Muscle of arm (tissue), 14 donors: Measurements from ENCODE around the gene RPL10. TPM values are rescaled to one million over a fixed set of nuclear protein-coding genes. Genes with fewer than 3 reads are reported as not detected.
A peak's percentile ranks its signal among the peaks of the same experiment; 100 is the strongest.

Experiments
- DNase-seq: peaks from one replicate; pipeline ENCODE4 v3.0.0-alpha.2; 2013
- long read RNA-seq, 11 donors: transcript quantifications; one replicate each; lab custom pipeline, GENCODE V29; 2026
- polyA plus RNA-seq, 12 donors: library from polyadenylated mRNA; unstranded; fragments of 120-200 nt; gene quantifications; one replicate each; pipeline ENCODE4 v1.2.1, GENCODE V29; 2013; ENCODE audit not compliant: insufficient read length in 12 of 12

RPL10 gene
- polyA plus RNA-seq, result 1,000 to 10,000 TPM; 1,129 to 5,997 (median 5,399) TPM
- long read RNA-seq, donor 1, transcript RPL10-204 (7 exons, 2,318 nt), result minor isoform, 29 of 1,571 reads
- long read RNA-seq, donor 1, transcript RPL10-211 (5 exons, 802 nt), result minor isoform, 10 of 1,571 reads
- long read RNA-seq, donor 1, transcript RPL10-207 (7 exons, 657 nt), result minor isoform, 12 of 1,571 reads
- long read RNA-seq, donor 1, transcript RPL10-201 (6 exons, 2,278 nt), result major isoform, 1,018 of 1,571 reads
- long read RNA-seq, donor 1, partial matches to known transcripts, result 482 of 1,571 reads
- long read RNA-seq, donor 1, other reads (novel, unspliced or antisense), result 13 of 1,571 reads
- long read RNA-seq, donor 2, transcript RPL10-201 (6 exons, 2,278 nt), result major isoform, 2,231 of 2,949 reads
- long read RNA-seq, donor 2, transcript RPL10-207 (7 exons, 657 nt), result minor isoform, 26 of 2,949 reads
- long read RNA-seq, donor 2, transcript RPL10-211 (5 exons, 802 nt), result minor isoform, 35 of 2,949 reads
- long read RNA-seq, donor 2, transcript RPL10-204 (7 exons, 2,318 nt), result minor isoform, 31 of 2,949 reads
- long read RNA-seq, donor 2, partial matches to known transcripts, result 595 of 2,949 reads
- long read RNA-seq, donor 2, other reads (novel, unspliced or antisense), result 24 of 2,949 reads
- long read RNA-seq, donor 3, transcript RPL10-201 (6 exons, 2,278 nt), result major isoform, 392 of 720 reads
- long read RNA-seq, donor 3, transcript RPL10-204 (7 exons, 2,318 nt), result minor isoform, 22 of 720 reads
- long read RNA-seq, donor 3, transcript RPL10-211 (5 exons, 802 nt), result minor isoform, 23 of 720 reads
- long read RNA-seq, donor 3, partial matches to known transcripts, result 269 of 720 reads
- long read RNA-seq, donor 3, other reads (novel, unspliced or antisense), result 6 of 720 reads
- long read RNA-seq, donor 4, transcript RPL10-207 (7 exons, 657 nt), result minor isoform, 13 of 1,165 reads
- long read RNA-seq, donor 4, transcript RPL10-211 (5 exons, 802 nt), result minor isoform, 9 of 1,165 reads
- long read RNA-seq, donor 4, transcript RPL10-201 (6 exons, 2,278 nt), result major isoform, 723 of 1,165 reads
- long read RNA-seq, donor 4, transcript RPL10-204 (7 exons, 2,318 nt), result minor isoform, 17 of 1,165 reads
- long read RNA-seq, donor 4, partial matches to known transcripts, result 394 of 1,165 reads
- long read RNA-seq, donor 4, other reads (novel, unspliced or antisense), result 6 of 1,165 reads
- long read RNA-seq, donor 5, transcript RPL10-204 (7 exons, 2,318 nt), result minor isoform, 41 of 3,969 reads
- long read RNA-seq, donor 5, transcript RPL10-207 (7 exons, 657 nt), result minor isoform, 61 of 3,969 reads
- long read RNA-seq, donor 5, transcript RPL10-211 (5 exons, 802 nt), result minor isoform, 48 of 3,969 reads
- long read RNA-seq, donor 5, transcript RPL10-201 (6 exons, 2,278 nt), result major isoform, 2,847 of 3,969 reads
- long read RNA-seq, donor 5, partial matches to known transcripts, result 897 of 3,969 reads
- long read RNA-seq, donor 5, other reads (novel, unspliced or antisense), result 65 of 3,969 reads
- long read RNA-seq, donor 6, transcript RPL10-207 (7 exons, 657 nt), result minor isoform, 19 of 1,688 reads
- long read RNA-seq, donor 6, transcript RPL10-204 (7 exons, 2,318 nt), result minor isoform, 25 of 1,688 reads
- long read RNA-seq, donor 6, transcript RPL10-201 (6 exons, 2,278 nt), result major isoform, 1,029 of 1,688 reads
- long read RNA-seq, donor 6, transcript RPL10-211 (5 exons, 802 nt), result minor isoform, 18 of 1,688 reads
- long read RNA-seq, donor 6, partial matches to known transcripts, result 580 of 1,688 reads
- long read RNA-seq, donor 6, other reads (novel, unspliced or antisense), result 12 of 1,688 reads
- long read RNA-seq, donor 7, transcript RPL10-201 (6 exons, 2,278 nt), result major isoform, 793 of 1,191 reads
- long read RNA-seq, donor 7, transcript RPL10-211 (5 exons, 802 nt), result minor isoform, 20 of 1,191 reads
- long read RNA-seq, donor 7, transcript RPL10-204 (7 exons, 2,318 nt), result minor isoform, 18 of 1,191 reads
- long read RNA-seq, donor 7, transcript RPL10-207 (7 exons, 657 nt), result minor isoform, 13 of 1,191 reads
- long read RNA-seq, donor 7, partial matches to known transcripts, result 344 of 1,191 reads
- long read RNA-seq, donor 7, other reads (novel, unspliced or antisense), result 0 of 1,191 reads
- long read RNA-seq, donor 8, transcript RPL10-207 (7 exons, 657 nt), result minor isoform, 28 of 3,026 reads
- long read RNA-seq, donor 8, transcript RPL10-201 (6 exons, 2,278 nt), result major isoform, 2,002 of 3,026 reads
- long read RNA-seq, donor 8, transcript RPL10-211 (5 exons, 802 nt), result minor isoform, 52 of 3,026 reads
- long read RNA-seq, donor 8, transcript RPL10-204 (7 exons, 2,318 nt), result minor isoform, 35 of 3,026 reads
- long read RNA-seq, donor 8, partial matches to known transcripts, result 844 of 3,026 reads
- long read RNA-seq, donor 8, other reads (novel, unspliced or antisense), result 51 of 3,026 reads
- long read RNA-seq, donor 9, transcript RPL10-207 (7 exons, 657 nt), result minor isoform, 18 of 1,476 reads
- long read RNA-seq, donor 9, transcript RPL10-204 (7 exons, 2,318 nt), result minor isoform, 23 of 1,476 reads
- long read RNA-seq, donor 9, transcript RPL10-211 (5 exons, 802 nt), result minor isoform, 33 of 1,476 reads
- long read RNA-seq, donor 9, transcript RPL10-201 (6 exons, 2,278 nt), result major isoform, 788 of 1,476 reads
- long read RNA-seq, donor 9, partial matches to known transcripts, result 603 of 1,476 reads
- long read RNA-seq, donor 9, other reads (novel, unspliced or antisense), result 5 of 1,476 reads
- long read RNA-seq, donor 10, transcript RPL10-211 (5 exons, 802 nt), result minor isoform, 51 of 2,105 reads
- long read RNA-seq, donor 10, transcript RPL10-201 (6 exons, 2,278 nt), result major isoform, 1,321 of 2,105 reads
- long read RNA-seq, donor 10, transcript RPL10-207 (7 exons, 657 nt), result minor isoform, 41 of 2,105 reads
- long read RNA-seq, donor 10, transcript RPL10-204 (7 exons, 2,318 nt), result minor isoform, 22 of 2,105 reads
- long read RNA-seq, donor 10, partial matches to known transcripts, result 659 of 2,105 reads
- long read RNA-seq, donor 10, other reads (novel, unspliced or antisense), result 5 of 2,105 reads
- long read RNA-seq, donor 11, transcript RPL10-204 (7 exons, 2,318 nt), result minor isoform, 35 of 2,584 reads
- long read RNA-seq, donor 11, transcript RPL10-207 (7 exons, 657 nt), result minor isoform, 36 of 2,584 reads
- long read RNA-seq, donor 11, transcript RPL10-211 (5 exons, 802 nt), result minor isoform, 29 of 2,584 reads
- long read RNA-seq, donor 11, transcript RPL10-201 (6 exons, 2,278 nt), result major isoform, 1,825 of 2,584 reads
- long read RNA-seq, donor 11, partial matches to known transcripts, result 624 of 2,584 reads
- long read RNA-seq, donor 11, other reads (novel, unspliced or antisense), result 30 of 2,584 reads

- peak; percentile 95 for DNase-seq
Measured at GRCh38 chrX:154397888-154398667, at the start of gene RPL10. TSS of gene RPL10 (plus strand) at chrX:154398377. CDS start at chrX:154398520, 143 bp downstream.

- no peak for DNase-seq
Measured at GRCh38 chrX:154348646-154349358, 49.4 kb upstream of the RPL10 start.

- no peak for DNase-seq
Measured at GRCh38 chrX:154349359-154349935, 48.7 kb upstream of the RPL10 start.

GRCh38 chrX:154349979-154350378 lies 48.2 kb upstream of the RPL10 start:
- DNase-seq, result no peak

- no peak for DNase-seq
Measured at GRCh38 chrX:154350429-154351182, 47.6 kb upstream of the RPL10 start.

- no peak for DNase-seq
Measured at GRCh38 chrX:154351183-154352011, 46.8 kb upstream of the RPL10 start.

- no peak for DNase-seq
Measured at GRCh38 chrX:154352012-154352401, 46.2 kb upstream of the RPL10 start.

GRCh38 chrX:154352466-154352865 lies 45.7 kb upstream of the RPL10 start:
- no peak for DNase-seq

GRCh38 chrX:154353172-154353843 lies 44.9 kb upstream of the RPL10 start:
- no peak for DNase-seq

- no peak for DNase-seq
Measured at GRCh38 chrX:154354013-154354412, 44.2 kb upstream of the RPL10 start.

- no peak for DNase-seq
Measured at GRCh38 chrX:154354516-154354915, 43.7 kb upstream of the RPL10 start.

GRCh38 chrX:154355094-154355775 lies 42.9 kb upstream of the RPL10 start:
- DNase-seq, result no peak
